HepG2 (cell line): ENCODE data around the gene KRT76. TPM values are rescaled to one million over a fixed set of nuclear protein-coding genes. Genes with fewer than 3 reads are reported as not detected.

ENCODE experiments used
- ATAC-seq: fragments of 200-7000 bp; cut with Tn5 transposase; 3 replicates; pipeline ENCODE4 v1.9.1; 2020; ENCODE audit warnings: mild to moderate bottlenecking, moderate library complexity
- BruUV-seq: library from RNA; stranded (reverse); fragments of 400-500 nt; replicated peaks from 2 replicates; lab custom pipeline; 2021; lab: Mats Ljungman, UMichigan
- CTCF ChIA-PET: fragments of 300-600 bp; formaldehyde crosslinking; extraction: SDS; loops from one replicate; lab custom pipeline; 2021; ENCODE audit warnings: low total read pairs, inconsistent platforms, low intra/inter-chr PET ratio; lab: Yijun Ruan, JAX
- POLR2A ChIA-PET: fragments of 350-600 bp; sonication (Branson Sonifier 250); formaldehyde crosslinking; loops from one replicate; lab custom pipeline; 2020; ENCODE audit warnings: antibody characterized with exemption, inconsistent platforms; lab: Yijun Ruan, JAX
- DNase-seq: peaks from one replicate; pipeline ENCODE4 v3.0.0-alpha.2; 2015; ENCODE audit warnings: low spot score
- FAIRE-seq: peaks from 3 replicates; lab custom pipeline; 2011; peaks lifted over from hg19 to GRCh38; lab: Jason Lieb, UNC
- H2AFZ ChIP-seq: one replicate; pipeline ENCODE4 v1.6.1; 2011; ENCODE audit warnings: low read length, inconsistent platforms
- H3K27ac ChIP-seq: fragments of 300-600 bp; 3 replicates; pipeline ENCODE4 v1.8.0; 2011; ENCODE audit warnings: mixed run types, mild to moderate bottlenecking, mixed read lengths, low read length, inconsistent platforms; ENCODE audit not compliant: insufficient read depth; ENCODE audit errors: extremely low read length
- H3K27me3 ChIP-seq, 2 experiments: fragments of 200-600 bp in 1 of 2; 2 replicates in 1 of 2; 3 replicates in 1 of 2; pipeline versions ENCODE4 v1.6.0 to v1.8.0; 2011; ENCODE audit warnings: low read length in 2 of 2, mild to moderate bottlenecking in 2 of 2, moderate library complexity in 2 of 2, inconsistent platforms in 1 of 2; ENCODE audit not compliant: insufficient read depth in 2 of 2, control insufficient read depth in 1 of 2
- H3K36me3 ChIP-seq, 2 experiments: fragments of 200-600 bp in 1 of 2; replicated peaks in 1 of 2; 2 replicates in 1 of 2; 3 replicates in 1 of 2; pipeline versions ENCODE4 v1.5.1 to v1.8.0; 2011; ENCODE audit warnings: low read length in 2 of 2, inconsistent platforms in 1 of 2; ENCODE audit not compliant: insufficient read depth in 2 of 2, control insufficient read depth in 1 of 2
- H3K4me1 ChIP-seq: 2 replicates; pipeline ENCODE4 v1.5.1; 2012; ENCODE audit warnings: low read length, inconsistent platforms; ENCODE audit not compliant: insufficient read depth
- H3K4me2 ChIP-seq: 2 replicates; pipeline ENCODE4 v1.6.0; 2011; ENCODE audit warnings: low read depth, low read length, inconsistent platforms
- H3K4me3 ChIP-seq, 3 experiments: fragments of 200-600 bp in 1 of 3; sonication (generic), shearing (Covaris generic) in 1 of 3; replicated peaks in 1 of 3; 2 replicates each; pipeline ENCODE4 v1.5.1; 2011 to 2016; ENCODE audit warnings: low read length in 3 of 3, inconsistent platforms in 2 of 3, low read depth in 2 of 3, mild to moderate bottlenecking in 2 of 3, control low read depth in 1 of 3, mixed read lengths in 1 of 3; ENCODE audit not compliant: insufficient read depth in 1 of 3
- H3K79me2 ChIP-seq: one replicate; pipeline ENCODE4 v1.6.1; 2011; ENCODE audit warnings: low read length, inconsistent platforms; ENCODE audit not compliant: insufficient read depth
- H3K9ac ChIP-seq: 2 replicates; pipeline ENCODE4 v1.6.0; 2011; ENCODE audit warnings: mild to moderate bottlenecking, low read depth, low read length, inconsistent platforms; ENCODE audit not compliant: insufficient read depth
- H3K9me3 ChIP-seq: 2 replicates; pipeline ENCODE4 v1.5.1; 2012; ENCODE audit warnings: mild to moderate bottlenecking, low read length
- H4K20me1 ChIP-seq: 2 replicates; pipeline ENCODE4 v1.6.0; 2011; ENCODE audit warnings: inconsistent platforms, mild to moderate bottlenecking, low read length, moderate library complexity; ENCODE audit not compliant: insufficient read depth
- ARHGAP35 ChIP-seq: sonication (generic); formaldehyde crosslinking; IDR thresholded peaks from 2 replicates; pipeline ENCODE4 v1.9.0; 2022; ENCODE audit warnings: mild to moderate bottlenecking, inconsistent platforms, moderate library complexity, missing genetic modification reagents, borderline replicate concordance
- ASH2L ChIP-seq: fragments of 300-600, 200-600 bp; sonication (generic); IDR thresholded peaks from 2 replicates; pipeline ENCODE4 v1.7.0; 2017; ENCODE audit warnings: low read depth, mild to moderate bottlenecking, moderate library complexity, mixed read lengths, low read length; ENCODE audit not compliant: insufficient read length
- PCBP1 ChIP-seq: fragments of 200-400 bp; formaldehyde crosslinking; IDR thresholded peaks from 2 replicates; pipeline ENCODE4 v1.6.1; 2017; ENCODE audit warnings: mild to moderate bottlenecking, low read depth, low read length, borderline replicate concordance
- REPIN1 ChIP-seq: sonication (generic); formaldehyde crosslinking; IDR thresholded peaks from 2 replicates; pipeline ENCODE4 v1.8.0; 2022; ENCODE audit warnings: missing genetic modification reagents, low read depth, mild to moderate bottlenecking, borderline replicate concordance
- SMYD3 ChIP-seq: sonication (generic); formaldehyde crosslinking; IDR thresholded peaks from 2 replicates; pipeline ENCODE4 v1.8.1; 2023; ENCODE audit warnings: mild to moderate bottlenecking, missing genetic modification reagents
- ZBTB38 ChIP-seq: sonication (generic); formaldehyde crosslinking; IDR thresholded peaks from 2 replicates; pipeline ENCODE4 v1.5.1; 2020; ENCODE audit warnings: mild to moderate bottlenecking, missing genetic modification reagents
- ZBTB42 ChIP-seq: sonication (generic); formaldehyde crosslinking; IDR thresholded peaks from 2 replicates; pipeline ENCODE4 v1.5.0; 2020; ENCODE audit warnings: mild to moderate bottlenecking, missing genetic modification reagents
- ZMYM3 ChIP-seq: sonication (generic); formaldehyde crosslinking; IDR thresholded peaks from 2 replicates; pipeline ENCODE4 v1.5.1; 2020; ENCODE audit warnings: mild to moderate bottlenecking, missing genetic modification reagents
- ZNF10 ChIP-seq: sonication (generic); formaldehyde crosslinking; IDR thresholded peaks from 2 replicates; pipeline ENCODE4 v1.4.0; 2020; ENCODE audit warnings: mild to moderate bottlenecking, low read depth, missing genetic modification reagents, borderline replicate concordance
- ZNF20 ChIP-seq: sonication (generic); formaldehyde crosslinking; IDR thresholded peaks from 2 replicates; pipeline ENCODE4 v1.4.0; 2020; ENCODE audit warnings: mild to moderate bottlenecking, moderate library complexity, missing genetic modification reagents
- ZNF251 ChIP-seq: sonication (generic); formaldehyde crosslinking; IDR thresholded peaks from 2 replicates; pipeline ENCODE4 v1.9.0; 2021; ENCODE audit warnings: mild to moderate bottlenecking, missing genetic modification reagents
- ZNF614 ChIP-seq: IDR thresholded peaks from 2 replicates; pipeline ENCODE4 v1.6.1; 2018; ENCODE audit warnings: missing biosample characterization, missing genetic modification reagents, inconsistent platforms, borderline replicate concordance
- ZNF839 ChIP-seq: sonication (generic); formaldehyde crosslinking; IDR thresholded peaks from 2 replicates; pipeline ENCODE4 v1.4.0; 2020; ENCODE audit warnings: missing genetic modification reagents, mild to moderate bottlenecking, borderline replicate concordance
- ZNF879 ChIP-seq: sonication (generic); formaldehyde crosslinking; IDR thresholded peaks from 2 replicates; pipeline ENCODE4 v1.8.1; 2023; ENCODE audit warnings: missing genetic modification reagents
- WGBS: methylation state at CpG from one replicate; pipeline ENCODE4 v1.1.6; 2017; ENCODE audit warnings: low lambda C conversion rate; 5-methylcytosine and 5-hydroxymethylcytosine counted together
- in situ Hi-C: cut with HindIII; loops from 2 replicates; pipeline ENCODE4 v1.10.0; 2017; ENCODE audit warnings: low pct_unique_long_range_greater_than_20kb; ENCODE audit not compliant: extremely low pct_ligation_motif_present
- intact Hi-C: fragments of 100-400 bp; cut with micrococcal nuclease; formaldehyde crosslinking; loops from one replicate; pipeline ENCODE4 v1.10.0; 2022; ENCODE audit not compliant: unreplicated experiment
- polyA plus RNA-seq, 8 experiments: library from polyadenylated mRNA; depleted of rRNA in 3 of 8; stranded (reverse) in 7 of 8; unstranded in 1 of 8; fragments of >200 nt; fragmentation: Illumina TruSeq in 4 of 8; extraction: Trizol in 4 of 8; gene quantifications; 2 replicates each; pipeline versions ENCODE4 v1.2.1 to v1.2.3, GENCODE V29; 2011 to 2016; ENCODE audit warnings: low read depth in 4 of 8, missing spikeins in 1 of 8, mixed read lengths in 1 of 8; ENCODE audit not compliant: insufficient read depth in 1 of 8
- total RNA-seq, 5 experiments: library from RNA; depleted of rRNA; stranded (reverse); fragments of >200 nt; fragmentation: Illumina TruSeq; extraction: Trizol; gene quantifications; 2 replicates each; pipeline ENCODE4 v1.2.3, GENCODE V29; 2016; ENCODE audit warnings: low read depth in 1 of 5
- TF ChIP-seq, protein P1 (sequence below): sonication (generic); formaldehyde crosslinking; IDR thresholded peaks from 2 replicates; pipeline ENCODE4 v1.5.1; 2020; ENCODE audit warnings: mild to moderate bottlenecking, missing genetic modification reagents
- TF ChIP-seq, protein P2 (sequence below): sonication (generic); formaldehyde crosslinking; IDR thresholded peaks from 2 replicates; pipeline ENCODE4 v1.8.0; 2022; ENCODE audit warnings: missing genetic modification reagents, mild to moderate bottlenecking, moderate library complexity, borderline replicate concordance
- TF ChIP-seq, protein P3 (sequence below): IDR thresholded peaks from 2 replicates; pipeline ENCODE4 v1.6.1; 2016; ENCODE audit warnings: missing compliant biosample characterization, missing genetic modification reagents, borderline replicate concordance

KRT76 gene
- total and polyA plus RNA-seq, 2 of the 13 experiments (the other 11 are each of a cell fraction or from before 2014, with no cell fraction given), result not detected

DNA sequence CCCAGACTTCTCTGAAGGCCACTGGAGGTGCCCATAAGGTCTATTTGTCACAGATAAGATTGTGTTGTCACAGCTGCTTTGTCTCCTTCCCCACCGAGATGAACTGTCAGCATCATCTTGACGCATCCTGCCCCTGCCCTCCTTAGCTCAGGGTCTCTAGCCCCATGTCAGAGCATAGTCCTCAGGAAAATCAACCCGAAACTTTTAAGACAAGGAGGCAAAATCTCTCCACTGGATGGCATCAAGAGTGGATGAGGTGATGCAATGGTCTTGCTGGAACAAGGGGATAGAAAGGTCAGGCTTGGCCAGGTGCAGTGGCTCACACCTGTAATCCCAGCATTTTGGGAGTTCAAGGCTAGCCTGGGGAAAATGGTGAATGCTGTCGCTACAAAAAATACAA, 48.8 kb upstream of the KRT76 start:
- Histone ChIP-seq H3K9me3 (no peaks in the 10 kb centered on the region), H3K9ac (no peak overlapping the region), H2AFZ (no peak overlapping the region), H3K27me3 (peaks cover 1 to 24% of the 10 kb centered on the region in 2 experiments; a peak in 3 of 5 replicates), H3K4me3 (no peak overlapping the region), H4K20me1 (no peaks in the 10 kb centered on the region), H3K4me1 (peaks cover 9% of the 10 kb centered on the region), H3K79me2 (no peaks in the 10 kb centered on the region), H3K27ac (no peak overlapping the region), H3K4me2 (no peak overlapping the region), H3K36me3 (no peaks in the 10 kb centered on the region)
- intact Hi-C loops, result no loop called here
- BruUV-seq, result no TSS peak
- ChIA-PET POLR2A (no interaction called here), CTCF (no interaction called here)
- whole genome bisulfite sequencing, result 22% methylated on average over 4 of the region's 4 CpGs
- DNase-seq (no peak), ATAC-seq (no peak), FAIRE-seq (no peak)
- TF ChIP-seq ARHGAP35 (CRISPR knock-in tag), result no peak
- no peak for TF ChIP-seq ZBTB38 (CRISPR knock-in tag)
- TF ChIP-seq PCBP1, result no peak
- no peak for TF ChIP-seq REPIN1
- TF ChIP-seq, protein P1, sequence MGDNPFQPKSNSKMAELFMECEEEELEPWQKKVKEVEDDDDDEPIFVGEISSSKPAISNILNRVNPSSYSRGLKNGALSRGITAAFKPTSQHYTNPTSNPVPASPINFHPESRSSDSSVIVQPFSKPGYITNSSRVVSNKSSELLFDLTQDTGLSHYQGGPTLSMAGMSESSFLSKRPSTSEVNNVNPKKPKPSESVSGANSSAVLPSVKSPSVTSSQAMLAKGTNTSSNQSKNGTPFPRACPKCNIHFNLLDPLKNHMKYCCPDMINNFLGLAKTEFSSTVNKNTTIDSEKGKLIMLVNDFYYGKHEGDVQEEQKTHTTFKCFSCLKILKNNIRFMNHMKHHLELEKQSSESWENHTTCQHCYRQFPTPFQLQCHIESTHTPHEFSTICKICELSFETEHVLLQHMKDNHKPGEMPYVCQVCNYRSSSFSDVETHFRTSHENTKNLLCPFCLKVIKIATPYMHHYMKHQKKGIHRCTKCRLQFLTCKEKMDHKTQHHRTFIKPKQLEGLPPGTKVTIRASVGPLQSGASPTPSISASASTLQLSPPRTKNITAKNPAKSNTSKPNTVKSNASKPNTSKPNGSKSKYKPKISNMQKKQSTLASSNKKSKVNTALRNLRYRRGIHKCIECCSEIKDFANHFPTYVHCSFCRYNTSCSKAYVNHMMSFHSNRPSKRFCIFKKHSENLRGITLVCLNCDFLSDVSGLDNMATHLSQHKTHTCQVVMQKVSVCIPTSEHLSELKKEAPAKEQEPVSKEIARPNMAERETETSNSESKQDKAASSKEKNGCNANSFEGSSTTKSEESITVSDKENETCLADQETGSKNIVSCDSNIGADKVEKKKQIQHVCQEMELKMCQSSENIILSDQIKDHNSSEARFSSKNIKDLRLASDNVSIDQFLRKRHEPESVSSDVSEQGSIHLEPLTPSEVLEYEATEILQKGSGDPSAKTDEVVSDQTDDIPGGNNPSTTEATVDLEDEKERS, result no peak
- no peak for TF ChIP-seq ZNF839 (CRISPR knock-in tag)
- no peak for TF ChIP-seq ZNF20 (CRISPR knock-in tag)
- no peak for TF ChIP-seq SMYD3
- TF ChIP-seq, protein P2, sequence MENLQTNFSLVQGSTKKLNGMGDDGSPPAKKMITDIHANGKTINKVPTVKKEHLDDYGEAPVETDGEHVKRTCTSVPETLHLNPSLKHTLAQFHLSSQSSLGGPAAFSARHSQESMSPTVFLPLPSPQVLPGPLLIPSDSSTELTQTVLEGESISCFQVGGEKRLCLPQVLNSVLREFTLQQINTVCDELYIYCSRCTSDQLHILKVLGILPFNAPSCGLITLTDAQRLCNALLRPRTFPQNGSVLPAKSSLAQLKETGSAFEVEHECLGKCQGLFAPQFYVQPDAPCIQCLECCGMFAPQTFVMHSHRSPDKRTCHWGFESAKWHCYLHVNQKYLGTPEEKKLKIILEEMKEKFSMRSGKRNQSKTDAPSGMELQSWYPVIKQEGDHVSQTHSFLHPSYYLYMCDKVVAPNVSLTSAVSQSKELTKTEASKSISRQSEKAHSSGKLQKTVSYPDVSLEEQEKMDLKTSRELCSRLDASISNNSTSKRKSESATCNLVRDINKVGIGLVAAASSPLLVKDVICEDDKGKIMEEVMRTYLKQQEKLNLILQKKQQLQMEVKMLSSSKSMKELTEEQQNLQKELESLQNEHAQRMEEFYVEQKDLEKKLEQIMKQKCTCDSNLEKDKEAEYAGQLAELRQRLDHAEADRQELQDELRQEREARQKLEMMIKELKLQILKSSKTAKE (CRISPR knock-in tag), result no peak
- TF ChIP-seq ASH2L, result no peak
- TF ChIP-seq ZNF10 (CRISPR knock-in tag), result no peak
- no peak for TF ChIP-seq ZNF879
- TF ChIP-seq ZNF251 (CRISPR knock-in tag), result no peak
- no peak for TF ChIP-seq ZNF614
- TF ChIP-seq ZMYM3 (CRISPR knock-in tag), result no peak
- TF ChIP-seq, protein P3, sequence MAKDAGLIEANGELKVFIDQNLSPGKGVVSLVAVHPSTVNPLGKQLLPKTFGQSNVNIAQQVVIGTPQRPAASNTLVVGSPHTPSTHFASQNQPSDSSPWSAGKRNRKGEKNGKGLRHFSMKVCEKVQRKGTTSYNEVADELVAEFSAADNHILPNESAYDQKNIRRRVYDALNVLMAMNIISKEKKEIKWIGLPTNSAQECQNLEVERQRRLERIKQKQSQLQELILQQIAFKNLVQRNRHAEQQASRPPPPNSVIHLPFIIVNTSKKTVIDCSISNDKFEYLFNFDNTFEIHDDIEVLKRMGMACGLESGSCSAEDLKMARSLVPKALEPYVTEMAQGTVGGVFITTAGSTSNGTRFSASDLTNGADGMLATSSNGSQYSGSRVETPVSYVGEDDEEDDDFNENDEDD (CRISPR knock-in tag), result no peak
- TF ChIP-seq ZBTB42 (CRISPR knock-in tag), result no peak
- in situ Hi-C loops, result no loop called here
